CD4-positive, alpha-beta T cell (primary cell): ENCODE data around the gene UBXN2A. TPM values are rescaled to one million over a fixed set of nuclear protein-coding genes. Genes with fewer than 3 reads are reported as not detected.

Source experiments
- ATAC-seq: fragments of 200-7000 bp; cut with Tn5 transposase; one replicate; pipeline ENCODE4 v1.10.0; 2022; ENCODE audit warnings: mild to moderate bottlenecking; ENCODE audit not compliant: poor library complexity
- CTCF ChIA-PET: fragments of 350-600 bp; sonication (Branson Sonifier 250); formaldehyde crosslinking; loops from one replicate; lab custom pipeline; 2021; ENCODE audit warnings: antibody characterized with exemption, inconsistent platforms; lab: Charles Lee
- POLR2A ChIA-PET: fragments of 350-600 bp; sonication (Branson Sonifier 250); formaldehyde crosslinking; loops from one replicate; lab custom pipeline; 2021; ENCODE audit warnings: antibody characterized with exemption, inconsistent platforms; lab: Charles Lee
- DNase-seq, 14 experiments: peaks; one replicate each; pipeline ENCODE4 v3.0.0-alpha.2; 2013 to 2020; ENCODE audit warnings: mixed read lengths in 2 of 14
- H3K27ac ChIP-seq, 2 donors: one replicate each; pipeline versions ENCODE4 v1.5.1 to v1.7.0; 2013; ENCODE audit warnings: low read length in 2 of 2, low read depth in 1 of 2, mild to moderate bottlenecking in 1 of 2
- H3K27me3 ChIP-seq, 2 experiments: 1 replicate in 1 of 2; 2 replicates in 1 of 2; pipeline versions ENCODE4 v1.6.1 to v1.7.0; 2013; ENCODE audit warnings: low read length in 2 of 2, control low read depth in 1 of 2, mild to moderate bottlenecking in 1 of 2, moderate library complexity in 1 of 2; ENCODE audit not compliant: insufficient read depth in 2 of 2, control insufficient read depth in 1 of 2
- H3K36me3 ChIP-seq: one replicate; pipeline ENCODE4 v1.6.1; 2013; ENCODE audit warnings: low read length, control low read depth; ENCODE audit not compliant: insufficient read depth
- H3K4me1 ChIP-seq: one replicate; pipeline ENCODE4 v1.6.1; 2013; ENCODE audit warnings: low read length, control low read depth; ENCODE audit not compliant: insufficient read depth
- H3K4me3 ChIP-seq: one replicate; pipeline ENCODE4 v1.5.1; 2013; ENCODE audit warnings: mild to moderate bottlenecking, low read length, moderate library complexity
- H3K9me3 ChIP-seq, 2 experiments: 1 replicate in 1 of 2; 2 replicates in 1 of 2; pipeline versions ENCODE4 v1.6.1 to v1.7.0; 2013; ENCODE audit warnings: low read length in 2 of 2, mild to moderate bottlenecking in 2 of 2, control low read depth in 1 of 2, moderate library complexity in 1 of 2; ENCODE audit not compliant: control insufficient read depth in 1 of 2, insufficient read depth in 1 of 2
- H3K27ac Mint-ChIP-seq: one replicate; pipeline ENCODE4 v1.8.0; 2020; ENCODE audit warnings: mixed read lengths
- H3K27me3 Mint-ChIP-seq: one replicate; pipeline ENCODE4 v1.8.0; 2021; ENCODE audit warnings: mixed read lengths
- H3K36me3 Mint-ChIP-seq: one replicate; pipeline ENCODE4 v1.8.0; 2021; ENCODE audit warnings: low read depth, mixed read lengths
- H3K4me1 Mint-ChIP-seq: one replicate; pipeline ENCODE4 v1.8.0; 2021; ENCODE audit warnings: low read depth, mixed read lengths
- H3K4me3 Mint-ChIP-seq: one replicate; pipeline ENCODE4 v1.8.0; 2020; ENCODE audit warnings: mild to moderate bottlenecking, mixed read lengths
- H3K9me3 Mint-ChIP-seq: one replicate; pipeline ENCODE4 v1.8.0; 2020; ENCODE audit warnings: mixed read lengths
- CTCF ChIP-seq: fragments of 200-600 bp; IDR thresholded peaks from one replicate; pipeline ENCODE4 v1.8.0; 2022; ENCODE audit warnings: antibody characterized with exemption, mild to moderate bottlenecking
- intact Hi-C, 2 experiments: fragments of 100-400 bp; cut with DNase I in 1 of 2; cut with micrococcal nuclease in 1 of 2; formaldehyde crosslinking; loops; one replicate each; pipeline versions ENCODE4 v1.15.1 to v1.9.0; 2023 to 2025; cut with DNase I, micrococcal nuclease
- polyA plus RNA-seq, 2 donors: library from polyadenylated mRNA; unstranded; fragments of 120-200 nt; gene quantifications; one replicate each; pipeline ENCODE4 v1.2.1, GENCODE V29; 2013
- total RNA-seq, 174 experiments: library from RNA in 2 of 174; stranded (reverse) in 2 of 174; gene quantifications; one replicate each; pipeline ENCODE4 v1.2.3 and lab custom pipeline; 2021 to 2026

UBXN2A gene, protein sequence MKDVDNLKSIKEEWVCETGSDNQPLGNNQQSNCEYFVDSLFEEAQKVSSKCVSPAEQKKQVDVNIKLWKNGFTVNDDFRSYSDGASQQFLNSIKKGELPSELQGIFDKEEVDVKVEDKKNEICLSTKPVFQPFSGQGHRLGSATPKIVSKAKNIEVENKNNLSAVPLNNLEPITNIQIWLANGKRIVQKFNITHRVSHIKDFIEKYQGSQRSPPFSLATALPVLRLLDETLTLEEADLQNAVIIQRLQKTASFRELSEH
- 10 to 100 TPM; 12.9 to 16.7 TPM for total RNA-seq
- polyA plus RNA-seq (2013, experiment 1 of 2), result 7.6 TPM
- polyA plus RNA-seq (2013, experiment 2 of 2), result 7.6 TPM
- total RNA-seq (lab: John Stamatoyannopoulos, UW), result 15.8 to 58.1 (median 35.8) reads per million in 172 experiments

DNA sequence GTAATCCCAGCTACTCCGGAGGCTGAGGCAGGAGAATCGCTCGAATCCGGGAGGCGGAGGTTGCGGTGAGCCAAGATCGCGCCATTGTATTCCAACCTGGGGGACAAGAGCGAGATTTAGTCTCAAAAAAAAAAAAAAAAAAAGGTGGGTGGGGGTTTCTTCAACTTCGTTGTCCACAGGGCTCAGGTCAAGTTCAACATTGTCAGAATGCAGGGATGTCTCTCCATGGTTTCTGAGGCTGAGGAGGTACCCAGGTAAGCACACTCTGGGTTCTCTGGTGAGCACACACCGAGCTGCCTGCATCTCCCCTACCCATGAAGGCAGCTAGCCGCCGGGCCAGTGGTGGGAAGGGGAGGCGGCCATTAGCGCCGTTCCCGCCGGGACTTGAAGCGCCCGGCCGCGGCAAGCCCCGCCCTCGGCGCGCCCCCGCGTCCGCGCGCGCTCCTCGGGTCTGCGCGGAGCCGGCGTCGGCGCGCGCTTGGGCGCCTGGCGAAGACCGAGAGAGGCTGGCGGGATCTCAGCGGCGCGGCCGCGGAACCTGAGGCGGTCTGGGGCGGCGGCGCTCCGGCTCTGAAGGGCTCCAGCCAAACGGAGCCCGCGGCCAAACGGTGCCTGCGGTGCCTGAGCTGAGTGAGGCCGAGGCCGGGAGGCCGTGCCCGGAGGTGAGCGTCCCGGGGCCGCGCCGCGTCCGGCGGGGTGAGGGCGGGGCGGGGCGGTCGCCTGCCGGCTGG lies at the start of gene UBXN2A:
TSS of gene UBXN2A (plus strand) at position 477 of the 731 bp plus-strand sequence. CDS start 17,852 bp downstream, outside the sequence.
- POLR2A ChIA-PET, result interaction anchor here (0.6 to 4.5 kb wide), 8 partner anchors 13 to 1877 kb away, joined by 3 to 117 read pairs (median 4); partner anchors contain the start of genes ATAD2B, SF3B6 and WDCP
- DNase-seq (peak; percentile 54 to 93 (median 66)), ATAC-seq (peak; percentile 86)
- H3K36me3 ChIP-seq, result no peaks in the 10 kb centered on the region
- peaks cover 19% of the 10 kb centered on the region for H3K4me1 ChIP-seq
- peak within 1 kb of the TSS; percentile 88 for H3K4me3 ChIP-seq
- peaks cover 30% of the 10 kb centered on the region for H3K4me1 Mint-ChIP-seq
- peak within 1 kb of the TSS; percentile 76 for H3K27ac Mint-ChIP-seq
- peak within 1 kb of the TSS; percentile 94 for H3K4me3 Mint-ChIP-seq
- no peaks in the 10 kb centered on the region for H3K9me3 Mint-ChIP-seq
- CTCF ChIA-PET, result interaction anchor here (1.2 to 4.2 kb wide), 3 partner anchors 13 to 144 kb away, joined by 4 to 36 read pairs (median 5); partner anchors contain the start of genes ATAD2B, SF3B6 and TP53I3
- intact Hi-C loops, result loop anchor here (1.0 to 10.0 kb wide), 7 partner anchors 13 to 1732 kb away; partner anchors contain the start of genes ATAD2B (in 2 of the 2), DTNB (in 1 of the 2), FKBP1B (in 1 of the 2) and ITSN2 (in 1 of the 2)
- peak within 1 kb of the TSS in 1 of 2 donors; percentile 15 for H3K27ac ChIP-seq
- no peaks in the 10 kb centered on the region for H3K9me3 ChIP-seq
- peaks cover 12% of the 10 kb centered on the region for H3K36me3 Mint-ChIP-seq
- no peak for TF ChIP-seq CTCF
- H3K27me3 Mint-ChIP-seq, result no peaks in the 10 kb centered on the region
- no peaks in the 10 kb centered on the region for H3K27me3 ChIP-seq

DNA sequence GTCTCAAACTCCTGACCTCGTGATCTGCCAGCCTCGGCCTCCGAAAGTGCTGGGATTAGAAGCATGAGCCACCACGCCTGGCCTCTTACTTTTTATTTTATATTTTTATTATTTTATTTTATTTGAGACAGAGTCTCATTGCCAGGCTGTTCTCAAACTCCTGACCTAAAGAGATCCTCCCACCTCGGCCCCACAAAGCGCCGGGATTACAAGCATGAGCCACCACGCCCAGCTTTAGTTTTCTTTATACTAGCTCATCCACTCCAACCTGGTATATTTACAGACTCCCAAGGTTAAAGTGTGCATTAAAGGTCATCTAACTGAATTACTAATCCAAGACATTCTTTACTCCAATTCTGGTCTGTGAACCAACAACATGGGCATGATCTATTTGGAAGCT lies 40.1 kb upstream of the UBXN2A start:
- no peaks in the 10 kb centered on the region for H3K9me3 Mint-ChIP-seq
- peaks cover 3% of the 10 kb centered on the region for H3K4me1 ChIP-seq
- no peaks in the 10 kb centered on the region for H3K36me3 ChIP-seq
- peaks cover 52% of the 10 kb centered on the region for H3K4me1 Mint-ChIP-seq
- H3K27ac ChIP-seq, result no peak overlapping the region
- H3K36me3 Mint-ChIP-seq, result peaks cover 4% of the 10 kb centered on the region
- no peak overlapping the region for H3K27ac Mint-ChIP-seq
- no peaks in the 10 kb centered on the region for H3K27me3 Mint-ChIP-seq
- ChIA-PET CTCF (no interaction called here), POLR2A (interaction anchor here (0.7 kb wide), 1 partner anchor 27 kb away, joined by 3 read pairs; the partner anchor contains the start of gene ATAD2B)
- no peak overlapping the region for H3K4me3 ChIP-seq
- intact Hi-C loops, result no loop called here
- no peaks in the 10 kb centered on the region for H3K9me3 ChIP-seq
- no peaks in the 10 kb centered on the region for H3K27me3 ChIP-seq
- no peak for TF ChIP-seq CTCF
- DNase-seq, result no peak
- H3K4me3 Mint-ChIP-seq, result no peak overlapping the region
- ATAC-seq, result no peak

- Histone ChIP-seq H3K36me3 (no peaks in the 10 kb centered on the region), H3K27ac (no peak overlapping the region), H3K27me3 (no peaks in the 10 kb centered on the region), H3K9me3 (no peaks in the 10 kb centered on the region), H3K4me3 (no peak overlapping the region), H3K4me1 (peaks cover 3% of the 10 kb centered on the region)
- POLR2A ChIA-PET, result interaction anchor here (0.7 to 0.9 kb wide), 2 partner anchors 26 to 27 kb away, joined by 3 read pairs; partner anchors contain the start of gene ATAD2B
- CTCF ChIA-PET, result no interaction called here
- Mint-ChIP-seq H3K4me3 (no peak overlapping the region), H3K4me1 (peaks cover 58% of the 10 kb centered on the region), H3K36me3 (peaks cover 4% of the 10 kb centered on the region), H3K27ac (no peak overlapping the region), H3K27me3 (no peaks in the 10 kb centered on the region), H3K9me3 (no peaks in the 10 kb centered on the region)
- peak in 2 of 14 experiments; percentile 37 to 61 for DNase-seq
- no peak for TF ChIP-seq CTCF
- intact Hi-C loops, result no loop called here
- ATAC-seq, result no peak
Measured at GRCh38 chr2:23900541-23901322, 39.5 kb upstream of the UBXN2A start.
